WTC11 (cell line): ENCODE data around the gene IL12RB1. TPM values are rescaled to one million over a fixed set of nuclear protein-coding genes. Genes with fewer than 3 reads are reported as not detected.

Source experiments
- ATAC-seq: fragments of 200-7000 bp; cut with Tn5 transposase; 2 replicates; pipeline ENCODE4 v1.10.0; 2021; ENCODE audit warnings: mild to moderate bottlenecking, moderate library complexity
- CTCF ChIA-PET: fragments of 300-600 bp; sonication (Branson Sonifier 250); formaldehyde crosslinking; loops from one replicate; lab custom pipeline; 2021; ENCODE audit warnings: antibody characterized with exemption; lab: Charles Lee
- POLR2A ChIA-PET: fragments of 350-600 bp; sonication (Branson Sonifier 250); formaldehyde crosslinking; loops from one replicate; lab custom pipeline; 2021; ENCODE audit warnings: antibody characterized with exemption; lab: Charles Lee
- DNase-seq: peaks from one replicate; pipeline ENCODE4 v3.0.0; 2021; ENCODE audit warnings: low spot score
- H3K27ac Mint-ChIP-seq: 2 replicates; pipeline ENCODE4 v1.8.0; 2021; ENCODE audit warnings: mixed read lengths
- H3K27me3 Mint-ChIP-seq: 2 replicates; pipeline ENCODE4 v1.8.0; 2021; ENCODE audit warnings: low read depth, mild to moderate bottlenecking, moderate library complexity, mixed read lengths
- H3K36me3 Mint-ChIP-seq: 2 replicates; pipeline ENCODE4 v1.8.0; 2021; ENCODE audit warnings: mixed read lengths
- H3K4me1 Mint-ChIP-seq: 2 replicates; pipeline ENCODE4 v1.8.0; 2022; ENCODE audit warnings: mixed read lengths
- H3K4me3 Mint-ChIP-seq: 2 replicates; pipeline ENCODE4 v1.8.0; 2021; ENCODE audit warnings: mild to moderate bottlenecking, moderate library complexity, mixed read lengths
- H3K9me3 Mint-ChIP-seq: 2 replicates; pipeline ENCODE4 v1.8.0; 2021; ENCODE audit warnings: mixed read lengths
- CBFB ChIP-seq: sonication (generic); formaldehyde crosslinking; IDR thresholded peaks from 2 replicates; pipeline ENCODE4 v1.8.1; 2022; ENCODE audit warnings: mild to moderate bottlenecking, low read depth, missing genetic modification reagents
- ERG ChIP-seq: fragments of 250-450 bp; sonication (Bioruptor Pico); IDR thresholded peaks from 2 replicates; pipeline ENCODE4 v1.8.0; 2021; ENCODE audit warnings: mild to moderate bottlenecking
- GRHL2 ChIP-seq: fragments of 250-450 bp; sonication (Bioruptor Pico); IDR thresholded peaks from 2 replicates; pipeline ENCODE4 v1.8.0; 2022; ENCODE audit warnings: mild to moderate bottlenecking, moderate library complexity; ENCODE audit not compliant: insufficient replicate concordance, severe bottlenecking
- JUN ChIP-seq: sonication (generic); formaldehyde crosslinking; IDR thresholded peaks from 2 replicates; pipeline ENCODE4 v1.8.0; 2023; ENCODE audit warnings: mild to moderate bottlenecking, missing genetic modification reagents
- KAT7 ChIP-seq: sonication (generic); formaldehyde crosslinking; IDR thresholded peaks from 2 replicates; pipeline ENCODE4 v1.8.1; 2023; ENCODE audit warnings: missing genetic modification reagents, mild to moderate bottlenecking, borderline replicate concordance
- MLX ChIP-seq: sonication (generic); formaldehyde crosslinking; IDR thresholded peaks from 2 replicates; pipeline ENCODE4 v1.8.1; 2023; ENCODE audit warnings: mild to moderate bottlenecking, missing genetic modification reagents, moderate library complexity
- NFYB ChIP-seq: sonication (generic); formaldehyde crosslinking; conservative IDR thresholded peaks from 2 replicates; pipeline ENCODE4 v1.8.0; 2022; ENCODE audit warnings: low read depth, missing genetic modification reagents
- PREB ChIP-seq: sonication (generic); formaldehyde crosslinking; IDR thresholded peaks from 2 replicates; pipeline ENCODE4 v1.8.1; 2022; ENCODE audit warnings: mild to moderate bottlenecking, missing genetic modification reagents, moderate library complexity, borderline replicate concordance
- RORB ChIP-seq: fragments of 250-450 bp; sonication (Bioruptor Pico); IDR thresholded peaks from 2 replicates; pipeline ENCODE4 v1.9.0; 2021; ENCODE audit warnings: mild to moderate bottlenecking
- SP1 ChIP-seq: sonication (generic); formaldehyde crosslinking; conservative IDR thresholded peaks from 2 replicates; pipeline ENCODE4 v1.8.1; 2022; ENCODE audit warnings: missing genetic modification reagents
- STAT6 ChIP-seq: sonication (generic); formaldehyde crosslinking; conservative IDR thresholded peaks from 2 replicates; pipeline ENCODE4 v1.8.1; 2023; ENCODE audit warnings: mild to moderate bottlenecking, low read depth, missing genetic modification reagents, moderate library complexity
- TEAD4 ChIP-seq: sonication (generic); formaldehyde crosslinking; IDR thresholded peaks from 2 replicates; pipeline ENCODE4 v1.8.0; 2022; ENCODE audit warnings: mild to moderate bottlenecking, missing genetic modification reagents
- USF1 ChIP-seq: sonication (generic); formaldehyde crosslinking; IDR thresholded peaks from 2 replicates; pipeline ENCODE4 v1.8.0; 2022; ENCODE audit warnings: mild to moderate bottlenecking, missing genetic modification reagents
- ZNF532 ChIP-seq: fragments of 250-450 bp; sonication (Bioruptor Pico); IDR thresholded peaks from 2 replicates; pipeline ENCODE4 v1.9.0; 2021; ENCODE audit warnings: mild to moderate bottlenecking, borderline replicate concordance
- total RNA-seq: library from RNA; stranded (reverse); gene quantifications from 3 replicates; pipeline ENCODE4 v1.2.3, GENCODE V29; 2021

Gene IL12RB1
- total RNA-seq, 1 experiment from 2014 or later = not detected

- TF ChIP-seq CBFB (no peak), KAT7 (no peak), PREB (CRISPR knock-in tag) (no peak), USF1 (CRISPR knock-in tag) (no peak), ERG (CRISPR knock-in tag) (no peak), JUN (CRISPR knock-in tag) (no peak)
- TF ChIP-seq, all 79 proteins: peak for 0
Measured at GRCh38 chr19:18114483-18114882, 27.7 kb upstream of the IL12RB1 start (continued).

GRCh38 chr19:18113827-18114226, 27.1 kb upstream of the IL12RB1 start:
- Mint-ChIP-seq H3K4me1 (peaks cover 20% of the 10 kb centered on the region), H3K27me3 (peaks cover 22% of the 10 kb centered on the region), H3K9me3 (no peaks in the 10 kb centered on the region), H3K4me3 (no peak overlapping the region)
- ATAC-seq = no peak
- no peak for DNase-seq
- no peak for TF ChIP-seq KAT7
- TF ChIP-seq TEAD4 (CRISPR knock-in tag) = no peak
- no peak for TF ChIP-seq STAT6 (CRISPR knock-in tag)
- TF ChIP-seq ZNF532 (CRISPR knock-in tag) = no peak
- no peak for TF ChIP-seq GRHL2
- TF ChIP-seq MLX (CRISPR knock-in tag) = no peak
- TF ChIP-seq RORB = no peak
- no peak for TF ChIP-seq NFYB (CRISPR knock-in tag)
- TF ChIP-seq SP1 (CRISPR knock-in tag) = no peak
- TF ChIP-seq, all 79 proteins: peak for 0
- Mint-ChIP-seq H3K27ac (no peak overlapping the region; the same call in 1 of the 2 replicates), H3K36me3 (no peaks in the 10 kb centered on the region)
- CTCF ChIA-PET = interaction anchor here (0.7 to 2.0 kb wide), 28 partner anchors 9 to 297 kb away, joined by 3 to 43 read pairs (median 10); partner anchors contain the start of genes ARRDC2, IFI30, MAST3 and MPV17L2
- POLR2A ChIA-PET = no interaction called here
